Uterus (tissue), 2 donors: ENCODE results near the gene RGL4.

Experiments used
- POLR2A ChIP-seq, 2 donors: fragments of 450-650 bp; IDR thresholded peaks; one replicate each; pipeline ENCODE4 v1.6.1; 2016; ENCODE audit warnings: antibody characterized with exemption in 2 of 2, mild to moderate bottlenecking in 1 of 2, moderate library complexity in 1 of 2
- TF ChIP-seq, protein P1 (sequence below), 4 experiments: fragments of 200-600 bp in 2 of 4; fragments of 450-650 bp in 2 of 4; sonication (generic) in 2 of 4; IDR thresholded peaks; one replicate each; pipeline ENCODE4 v1.5.1; 2016 to 2019; ENCODE audit warnings: antibody characterized with exemption in 4 of 4, mild to moderate bottlenecking in 2 of 4, moderate library complexity in 1 of 4

- TF ChIP-seq, protein P1, sequence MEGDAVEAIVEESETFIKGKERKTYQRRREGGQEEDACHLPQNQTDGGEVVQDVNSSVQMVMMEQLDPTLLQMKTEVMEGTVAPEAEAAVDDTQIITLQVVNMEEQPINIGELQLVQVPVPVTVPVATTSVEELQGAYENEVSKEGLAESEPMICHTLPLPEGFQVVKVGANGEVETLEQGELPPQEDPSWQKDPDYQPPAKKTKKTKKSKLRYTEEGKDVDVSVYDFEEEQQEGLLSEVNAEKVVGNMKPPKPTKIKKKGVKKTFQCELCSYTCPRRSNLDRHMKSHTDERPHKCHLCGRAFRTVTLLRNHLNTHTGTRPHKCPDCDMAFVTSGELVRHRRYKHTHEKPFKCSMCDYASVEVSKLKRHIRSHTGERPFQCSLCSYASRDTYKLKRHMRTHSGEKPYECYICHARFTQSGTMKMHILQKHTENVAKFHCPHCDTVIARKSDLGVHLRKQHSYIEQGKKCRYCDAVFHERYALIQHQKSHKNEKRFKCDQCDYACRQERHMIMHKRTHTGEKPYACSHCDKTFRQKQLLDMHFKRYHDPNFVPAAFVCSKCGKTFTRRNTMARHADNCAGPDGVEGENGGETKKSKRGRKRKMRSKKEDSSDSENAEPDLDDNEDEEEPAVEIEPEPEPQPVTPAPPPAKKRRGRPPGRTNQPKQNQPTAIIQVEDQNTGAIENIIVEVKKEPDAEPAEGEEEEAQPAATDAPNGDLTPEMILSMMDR (IDR thresholded peaks at IDR 0.05) = no peak
- TF ChIP-seq POLR2A (IDR thresholded peaks at IDR 0.05) = no peak
Observed at GRCh38 chr22:23692598-23693291, 1.9 kb downstream of the RGL4 start.
